GM12892 (cell line): ENCODE data around the gene SCAANT1.

Experiments used
- DNase-seq: peaks from one replicate; pipeline ENCODE4 v3.0.0; 2011; ENCODE audit not compliant: insufficient read length
- FAIRE-seq: peaks from 2 replicates; lab custom pipeline; 2011; peaks lifted over from hg19 to GRCh38; lab: Jason Lieb, UNC
- POLR2A ChIP-seq: IDR thresholded peaks from 2 replicates; pipeline ENCODE4 v1.6.1; 2011; ENCODE audit warnings: low read depth, low read length, control low read depth
- POLR2AphosphoS5 ChIP-seq: IDR thresholded peaks from 2 replicates; pipeline ENCODE4 v1.6.1; 2011; ENCODE audit warnings: low read depth, low read length, control low read depth
- TAF1 ChIP-seq: IDR thresholded peaks from 2 replicates; pipeline ENCODE4 v1.6.1; 2011; ENCODE audit warnings: low read depth, mild to moderate bottlenecking, control low read depth, low read length, borderline replicate concordance

SCAANT1 gene

DNA sequence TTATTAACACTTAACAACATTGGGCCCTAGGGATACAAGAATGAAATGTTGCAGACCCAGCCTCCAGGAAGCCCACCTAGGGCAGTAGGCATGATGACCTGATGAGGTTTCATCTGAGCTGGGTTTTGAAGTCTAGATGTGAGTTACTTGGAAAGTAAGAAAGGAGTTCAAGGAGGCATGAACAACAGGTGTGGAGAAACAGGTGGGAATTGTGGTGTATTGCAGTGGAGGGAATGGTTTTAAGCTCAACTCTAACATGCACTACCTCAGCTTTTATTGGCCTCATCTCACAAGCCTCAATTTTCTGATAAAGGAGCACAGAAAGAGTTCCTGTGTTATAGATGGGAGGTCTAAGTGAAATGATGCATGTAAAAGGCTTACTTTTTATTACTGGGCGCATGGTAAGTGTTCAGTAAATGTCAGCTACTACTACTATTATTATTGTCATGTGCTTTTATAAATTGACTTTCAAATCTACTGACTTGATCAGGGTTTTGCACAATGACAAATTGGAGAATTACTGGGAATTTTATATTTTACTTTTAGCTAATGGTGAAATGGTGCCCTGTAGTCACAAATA, 19.3 kb downstream of the SCAANT1 start:
- FAIRE-seq, result no peak

DNA sequence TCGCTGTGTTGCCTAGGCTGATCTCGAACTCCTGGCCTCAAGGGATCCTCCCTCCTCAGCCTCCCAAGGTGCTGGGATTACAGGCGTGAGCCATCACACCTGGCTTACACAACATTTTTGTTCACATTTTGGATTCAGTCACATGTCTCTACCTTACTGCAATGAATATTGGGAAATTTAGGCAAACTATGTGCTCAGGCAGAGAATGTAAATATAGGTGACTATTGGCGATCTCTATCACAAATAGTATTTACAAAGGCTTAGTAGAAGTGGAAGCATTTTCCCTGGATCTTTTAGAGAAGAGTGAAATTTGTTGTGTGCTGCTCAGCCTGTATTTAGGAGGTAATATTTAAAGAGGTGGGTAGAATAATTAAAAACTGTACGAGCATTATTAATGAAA, 20.7 kb downstream of the SCAANT1 start:
- FAIRE-seq, result no peak
- no peak for DNase-seq
- TF ChIP-seq POLR2A, result no peak
- no peak for TF ChIP-seq POLR2AphosphoS5
- TF ChIP-seq TAF1, result no peak

More for the DNA sequence above, 19.3 kb downstream of the SCAANT1 start:
- TF ChIP-seq POLR2A, result no peak
- TF ChIP-seq POLR2AphosphoS5, result no peak
- TF ChIP-seq TAF1, result no peak
- no peak for DNase-seq

DNA sequence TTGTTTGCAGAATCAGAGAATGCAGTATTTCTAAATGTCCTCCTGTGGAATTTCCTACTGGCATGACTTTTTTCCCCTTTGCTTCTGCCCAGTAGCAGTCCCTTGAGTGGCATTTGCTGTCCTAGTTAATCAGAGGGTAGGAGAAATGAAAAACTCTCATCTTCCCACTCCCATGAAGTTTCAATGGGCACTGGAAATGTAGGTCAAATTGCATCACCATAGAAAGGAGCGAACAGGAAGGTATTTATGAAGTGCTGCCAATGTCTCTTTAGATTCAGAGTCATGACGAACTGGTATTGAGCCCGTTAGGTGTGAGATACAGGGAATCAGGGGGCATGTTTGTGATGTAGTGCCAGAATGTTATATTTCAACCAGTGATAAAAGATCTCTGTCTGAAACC, 25.3 kb downstream of the SCAANT1 start:
- FAIRE-seq (no peak), DNase-seq (no peak)
- TF ChIP-seq POLR2A, result no peak
- TF ChIP-seq POLR2AphosphoS5, result no peak
- TF ChIP-seq TAF1, result no peak

DNA sequence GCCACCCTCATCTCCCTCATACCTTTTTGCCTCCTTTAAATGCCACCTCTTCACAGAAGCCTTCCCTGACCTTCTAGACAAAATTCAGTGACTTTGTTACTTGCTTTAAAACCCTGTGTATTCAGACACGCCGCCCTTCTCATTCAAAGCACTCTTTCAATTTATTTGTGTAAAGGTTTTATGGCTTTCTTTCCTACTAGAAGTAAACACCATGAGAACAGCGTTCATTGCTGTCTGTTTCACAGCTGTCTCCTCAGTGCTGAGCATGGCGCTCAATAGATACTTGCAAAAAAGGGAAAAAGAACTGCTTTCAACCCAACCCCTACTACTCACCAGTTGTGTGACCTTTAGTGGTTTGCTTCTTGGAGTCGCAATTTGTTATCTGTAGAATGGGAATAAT, 31.5 kb downstream of the SCAANT1 start:
- TF ChIP-seq POLR2AphosphoS5 (no peak), POLR2A (no peak), TAF1 (no peak)
- DNase-seq (no peak), FAIRE-seq (no peak)

DNA sequence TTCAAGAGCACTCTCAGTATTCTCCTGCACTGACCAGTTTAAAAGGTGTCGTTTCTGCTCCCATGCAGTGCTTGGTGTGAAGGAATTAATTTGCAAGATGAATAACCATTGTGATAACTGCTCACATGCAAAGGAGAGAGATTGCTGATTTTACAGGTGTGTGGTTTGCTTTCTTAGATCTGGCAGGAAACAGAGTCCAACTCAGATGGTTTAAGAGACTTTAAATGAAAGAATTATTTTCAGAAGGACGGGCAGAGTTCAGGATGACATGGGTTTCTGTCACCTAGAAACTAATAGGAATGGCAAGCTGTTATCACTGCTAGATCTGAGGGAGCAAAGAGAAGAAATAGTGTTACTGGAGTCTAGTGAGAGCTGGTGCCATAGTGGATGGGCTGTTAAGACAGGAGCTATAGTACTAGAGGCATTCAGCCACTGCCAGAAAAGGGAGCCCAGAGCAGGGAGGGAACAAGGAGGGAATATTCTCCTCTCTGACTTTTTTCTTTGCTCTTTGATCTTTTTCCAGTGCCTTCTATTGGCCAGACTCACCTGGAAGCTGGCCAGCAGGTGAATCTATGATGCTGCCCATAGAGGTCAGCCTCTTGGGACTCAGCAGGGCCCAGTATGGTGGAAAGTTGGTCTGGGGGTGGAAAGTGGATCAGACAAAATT, 33.7 kb downstream of the SCAANT1 start:
- no peak for FAIRE-seq
- DNase-seq, result no peak
- TF ChIP-seq POLR2AphosphoS5, result no peak
- TF ChIP-seq POLR2A, result no peak
- TF ChIP-seq TAF1, result no peak

DNA sequence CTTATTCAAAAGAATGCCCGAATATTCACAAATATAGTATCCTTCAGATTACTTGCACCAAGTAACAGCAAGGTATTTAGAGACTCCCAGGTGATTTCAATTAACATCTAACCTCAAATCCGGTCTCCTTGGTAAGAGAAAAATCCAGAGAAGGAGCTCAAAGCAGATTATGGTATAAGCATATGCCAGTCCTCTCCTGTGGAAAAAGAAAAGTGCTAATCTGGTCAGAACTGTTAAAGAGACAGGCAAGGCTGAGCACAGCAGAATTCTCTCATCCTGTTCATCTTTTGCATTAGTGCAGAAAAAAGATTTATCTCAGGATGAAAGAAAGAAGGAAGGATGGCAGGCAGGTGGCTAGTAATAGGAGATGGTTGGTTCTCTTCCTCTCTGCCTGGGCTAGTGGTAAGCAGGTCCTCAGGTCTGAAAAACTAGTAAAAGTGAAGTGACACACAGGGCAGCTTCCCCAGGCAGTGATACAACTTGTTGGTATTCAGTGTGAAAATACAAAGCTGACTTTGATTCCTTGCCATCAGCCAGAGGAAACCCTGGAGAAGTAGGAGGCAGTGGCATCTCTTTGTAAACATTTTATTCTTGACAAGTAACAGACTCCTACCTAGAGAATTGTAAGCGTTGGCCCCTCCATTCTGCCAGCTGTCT, 34.3 kb downstream of the SCAANT1 start:
- FAIRE-seq (no peak), DNase-seq (no peak)
- TF ChIP-seq TAF1 (no peak), POLR2A (no peak), POLR2AphosphoS5 (no peak)

DNA sequence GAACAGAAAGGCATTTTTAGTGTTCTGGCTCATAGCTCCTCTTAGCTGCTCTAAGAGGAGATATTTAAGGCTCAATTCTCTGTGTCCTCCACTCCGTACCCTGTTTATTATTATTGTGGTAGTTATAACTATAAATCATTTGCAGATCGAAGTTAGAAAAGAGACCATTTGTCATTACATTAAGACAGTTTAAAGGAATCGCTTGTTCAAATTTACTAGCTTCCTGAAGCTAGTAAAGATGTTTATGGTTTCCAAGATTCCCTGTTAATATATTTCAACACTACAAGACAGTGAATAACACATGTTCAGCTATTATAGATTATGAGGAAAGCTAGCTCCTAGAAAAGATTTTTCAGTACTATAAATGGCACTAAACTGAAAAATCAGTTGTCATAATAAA, 35.9 kb downstream of the SCAANT1 start:
- FAIRE-seq (no peak), DNase-seq (no peak)
- TF ChIP-seq POLR2A (no peak), TAF1 (no peak)

DNA sequence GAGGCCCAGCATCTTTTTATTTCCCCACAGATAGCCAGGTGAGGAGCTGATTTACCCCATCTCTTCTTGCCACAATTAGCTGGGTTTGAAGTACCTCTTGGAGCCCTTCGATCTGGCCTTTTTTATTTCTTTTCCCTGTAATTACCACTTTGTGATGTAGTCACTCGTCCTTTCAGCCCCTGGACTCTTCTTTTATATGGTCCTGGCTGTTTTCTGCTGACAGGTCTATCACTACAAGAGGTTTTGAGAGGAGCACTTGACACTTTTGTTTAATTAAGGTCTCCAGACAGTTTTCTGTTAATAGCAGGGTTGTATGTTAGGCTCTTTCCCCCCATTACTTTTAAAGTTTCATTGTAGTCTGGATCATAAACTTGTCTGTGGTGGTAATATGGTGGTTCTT, 36.7 kb downstream of the SCAANT1 start:
- FAIRE-seq, result no peak
- TF ChIP-seq TAF1 (no peak), POLR2A (no peak), POLR2AphosphoS5 (no peak)
- DNase-seq, result no peak

DNA sequence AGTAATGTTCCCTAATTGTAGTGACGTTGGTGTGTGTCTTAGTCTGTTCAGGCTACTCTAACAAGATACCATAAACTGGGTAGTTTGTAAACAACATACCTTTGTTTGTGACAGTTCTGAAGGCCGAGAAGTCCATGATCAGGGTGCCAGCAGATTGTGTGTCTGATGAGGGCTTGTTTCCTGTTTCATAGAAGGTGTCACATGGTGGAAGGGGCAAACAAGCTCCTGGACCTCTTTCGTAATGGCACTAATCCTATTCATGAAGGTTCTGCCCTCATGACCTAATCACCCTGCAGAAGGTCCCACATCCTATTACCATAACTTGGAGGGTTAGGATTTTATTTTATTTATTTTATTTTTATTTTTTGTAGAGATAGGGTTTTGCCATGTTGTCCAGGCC, 37.4 kb downstream of the SCAANT1 start:
- DNase-seq, result no peak
- no peak for FAIRE-seq
- TF ChIP-seq POLR2A (no peak), POLR2AphosphoS5 (no peak), TAF1 (no peak)

DNA sequence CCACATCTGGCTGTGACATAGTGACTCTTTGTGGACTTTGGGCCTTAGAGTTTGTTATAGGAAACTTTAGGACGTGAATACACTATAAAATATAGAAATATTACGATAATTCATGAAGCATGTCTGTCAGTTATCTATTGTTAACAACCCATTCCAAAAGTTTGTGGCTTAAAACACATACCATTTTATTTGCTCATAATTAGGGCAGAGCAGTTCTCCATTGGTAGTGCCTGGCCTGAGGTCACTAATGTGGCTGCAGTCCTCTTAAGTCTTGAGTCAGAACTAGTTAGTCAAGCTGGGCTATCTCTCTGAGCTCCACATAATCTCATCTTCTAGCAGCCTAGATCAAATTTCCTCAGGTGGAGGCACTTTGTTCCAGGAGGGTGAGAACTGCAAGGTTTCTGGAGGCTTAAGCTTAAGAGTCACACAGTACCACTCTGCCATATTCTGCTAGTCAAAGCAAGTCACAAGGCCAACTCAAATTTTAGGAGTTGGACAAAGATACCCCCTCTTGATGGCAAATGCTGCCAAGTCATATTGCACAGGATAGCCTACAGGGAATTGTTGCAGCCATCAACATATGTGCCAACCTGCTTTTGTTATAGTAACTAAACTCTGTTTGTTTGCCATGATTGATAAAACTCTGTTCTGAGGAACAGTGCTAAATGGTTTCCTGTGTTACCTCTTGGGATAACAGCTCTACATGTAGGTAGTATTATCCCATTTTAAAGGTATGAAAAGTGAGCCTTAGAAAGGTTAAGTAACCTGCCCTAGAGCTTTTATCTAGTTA, 39.9 kb downstream of the SCAANT1 start:
- DNase-seq (no peak), FAIRE-seq (no peak)
- TF ChIP-seq POLR2A, result no peak
- TF ChIP-seq TAF1, result no peak
- no peak for TF ChIP-seq POLR2AphosphoS5

DNA sequence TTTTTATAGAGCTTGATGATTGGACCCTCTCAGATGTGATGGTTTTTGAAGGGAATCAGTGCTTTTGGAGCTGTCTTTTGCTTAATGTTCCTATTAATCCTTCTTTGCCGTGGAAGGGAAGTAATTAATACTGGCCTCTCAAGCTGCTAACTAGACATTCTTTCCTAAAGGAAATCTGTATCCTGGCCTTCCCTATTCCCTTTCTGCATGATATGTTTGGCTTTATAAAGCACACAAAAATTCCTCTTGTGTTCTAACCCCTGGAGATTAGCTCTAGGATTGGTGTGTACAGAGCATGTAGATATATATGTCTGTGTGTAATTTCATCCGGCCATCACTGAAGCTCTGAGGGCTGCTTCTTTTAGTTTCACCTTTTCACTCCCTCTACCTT, 41.6 kb downstream of the SCAANT1 start:
- TF ChIP-seq POLR2A, result no peak
- no peak for TF ChIP-seq POLR2AphosphoS5
- no peak for TF ChIP-seq TAF1
- no peak for DNase-seq
- FAIRE-seq, result no peak
